ENCODE data around the gene SGIP1.
"Not testable (repeated sequence)": the region's sequence is repeated elsewhere in the genome, so short reads cannot be mapped to it uniquely, and the experiment has no call there.

SGIP1 gene

DNA sequence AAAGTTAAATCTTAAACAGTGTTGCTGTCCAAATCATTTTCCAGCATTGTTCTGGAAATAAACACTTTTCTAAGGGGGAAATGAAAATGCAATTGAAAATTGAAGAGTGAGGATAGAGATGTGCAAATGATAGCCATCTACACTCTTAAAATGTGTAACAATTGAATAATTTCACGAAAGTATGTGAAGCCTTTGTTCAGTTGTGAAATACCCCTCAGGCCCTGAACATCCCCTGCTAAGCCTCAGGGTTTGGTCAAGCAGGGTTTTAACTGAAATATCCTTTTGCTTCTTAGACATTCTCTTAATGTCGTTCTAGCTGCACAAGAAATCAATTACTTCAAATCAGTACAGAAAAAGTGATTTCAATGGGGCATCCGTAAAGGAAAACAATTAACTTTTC, 152.5 kb downstream of the SGIP1 start:
- no peak for DNase-seq

DNA sequence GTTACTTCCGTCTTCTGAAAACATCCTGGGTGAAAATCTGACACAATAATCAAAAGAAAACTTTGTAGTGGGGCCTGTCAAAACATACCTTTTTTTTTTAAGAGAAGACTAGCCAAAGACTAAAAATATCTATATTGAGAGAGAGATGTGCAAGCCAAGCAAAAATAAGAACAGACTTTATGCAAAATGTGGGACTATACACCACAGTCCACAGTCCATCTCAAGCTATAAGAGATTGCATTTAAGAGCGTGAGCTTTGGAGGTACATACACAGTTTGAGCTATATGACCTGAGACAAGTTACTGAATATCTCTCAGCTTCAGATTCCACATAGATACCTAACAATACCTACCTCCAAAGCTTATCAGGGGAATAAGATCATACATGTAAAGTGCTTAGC, 153.4 kb downstream of the SGIP1 start:
- DNase-seq, result no peak

DNA sequence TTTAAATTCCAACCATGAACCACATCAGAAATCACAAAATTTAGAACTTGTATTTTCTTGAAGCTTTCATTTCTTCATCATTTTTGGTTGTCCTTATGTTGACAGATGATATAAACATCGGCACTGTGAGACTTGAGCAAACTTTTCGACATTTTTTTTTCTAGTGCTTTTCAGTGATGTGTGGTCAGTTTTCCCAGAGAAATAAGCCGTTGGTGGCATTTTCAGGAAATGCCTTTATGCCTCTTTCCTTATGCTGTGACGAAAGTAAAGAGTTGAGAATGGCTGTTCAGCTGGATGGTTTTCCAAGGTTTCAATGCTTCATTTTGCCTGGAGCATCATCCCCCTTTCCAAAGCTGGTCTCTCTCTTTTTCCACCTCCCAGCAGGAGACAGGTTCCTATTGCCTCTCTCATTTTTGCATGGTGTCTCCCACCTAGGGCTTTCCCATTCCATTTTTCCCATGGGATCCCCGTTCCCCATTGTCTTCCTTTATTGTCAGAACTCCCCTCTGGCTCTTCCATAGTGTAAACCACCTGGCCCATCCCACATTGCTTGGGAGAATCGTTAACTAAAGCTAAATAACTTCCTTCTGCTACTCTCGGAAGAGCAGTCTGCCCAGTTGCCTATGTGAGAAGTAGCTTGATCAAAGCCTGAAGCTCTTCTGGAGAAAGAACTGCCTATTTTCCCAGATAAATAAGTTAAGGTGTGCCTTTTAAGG, 156.9 kb downstream of the SGIP1 start:
- no peak for DNase-seq

DNA sequence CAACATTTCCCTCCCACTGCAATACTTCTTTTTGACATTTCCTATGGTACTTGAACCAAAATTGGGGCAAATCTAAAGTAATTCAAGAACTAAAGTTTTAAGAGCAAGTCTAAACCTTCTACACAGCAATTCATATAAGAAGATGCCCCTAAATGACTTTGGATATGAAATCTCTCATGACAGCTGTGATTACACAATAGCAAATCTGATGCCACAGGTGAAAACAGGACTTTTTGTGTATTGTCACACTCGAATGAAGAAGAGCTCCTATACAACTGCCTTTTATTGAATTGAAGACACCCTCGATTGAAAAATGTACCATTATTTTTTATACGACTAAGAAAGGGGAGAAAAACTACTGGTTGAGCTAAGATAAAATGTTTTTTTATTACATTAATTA, 158.7 kb downstream of the SGIP1 start:
- DNase-seq, result no peak

DNA sequence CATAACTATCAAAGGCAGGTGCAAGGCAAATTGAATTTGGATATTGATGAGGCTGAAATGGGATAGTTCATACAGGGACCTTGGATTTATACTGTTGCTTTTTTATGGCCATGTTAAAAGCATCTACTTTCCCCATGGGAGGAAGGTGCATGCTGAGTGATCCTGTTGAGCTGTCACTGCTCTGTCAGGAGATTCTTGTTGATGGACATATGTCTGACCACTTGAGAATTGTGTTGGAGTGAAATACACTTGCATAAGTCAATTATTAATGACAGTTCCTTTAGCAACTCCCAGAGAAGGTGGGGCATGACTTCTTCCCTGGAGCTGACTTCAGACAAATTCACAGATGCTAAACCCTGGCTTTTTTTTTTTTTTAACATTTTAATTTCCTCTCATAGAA, 159.9 kb downstream of the SGIP1 start:
- DNase-seq, result no peak

DNA sequence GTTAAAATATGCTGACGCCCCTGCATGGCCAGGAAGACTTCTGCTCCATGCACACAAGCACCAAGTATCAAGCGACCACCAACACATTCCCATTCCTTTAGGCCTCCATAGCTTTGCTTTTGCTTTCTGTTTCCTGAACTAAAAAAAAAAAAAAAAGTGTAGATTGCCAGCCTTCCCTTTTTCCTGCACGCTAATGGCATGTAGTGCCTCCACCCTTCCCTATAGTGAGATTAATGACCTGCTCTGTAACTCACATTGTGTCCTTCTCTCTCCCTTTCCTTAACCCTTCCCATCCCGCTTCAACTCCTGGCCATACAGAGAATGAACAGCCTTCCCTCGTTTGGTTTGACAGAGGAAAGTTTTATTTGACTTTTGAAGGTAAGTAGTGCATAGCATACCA, 161.2 kb downstream of the SGIP1 start:
- DNase-seq, result no peak

DNA sequence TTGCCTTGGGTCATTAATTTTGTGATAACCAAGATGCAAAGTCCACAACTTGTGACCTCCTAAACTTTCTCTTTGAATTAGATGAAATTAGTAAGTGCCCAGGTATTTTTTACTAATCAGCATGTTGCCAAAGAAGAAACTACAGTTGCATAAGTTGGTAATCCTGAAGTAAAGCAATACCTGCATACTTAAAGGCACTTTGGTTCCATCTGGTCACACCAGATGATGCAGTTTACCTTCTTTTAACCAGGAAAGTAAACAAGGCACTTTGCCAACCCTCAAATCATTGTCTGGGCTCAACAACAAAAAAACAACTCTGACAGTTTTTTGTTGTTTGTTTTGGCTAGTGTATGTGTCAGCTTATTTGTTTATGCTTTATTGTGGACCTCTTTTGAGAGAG, 162.8 kb downstream of the SGIP1 start:
- no peak for DNase-seq

DNA sequence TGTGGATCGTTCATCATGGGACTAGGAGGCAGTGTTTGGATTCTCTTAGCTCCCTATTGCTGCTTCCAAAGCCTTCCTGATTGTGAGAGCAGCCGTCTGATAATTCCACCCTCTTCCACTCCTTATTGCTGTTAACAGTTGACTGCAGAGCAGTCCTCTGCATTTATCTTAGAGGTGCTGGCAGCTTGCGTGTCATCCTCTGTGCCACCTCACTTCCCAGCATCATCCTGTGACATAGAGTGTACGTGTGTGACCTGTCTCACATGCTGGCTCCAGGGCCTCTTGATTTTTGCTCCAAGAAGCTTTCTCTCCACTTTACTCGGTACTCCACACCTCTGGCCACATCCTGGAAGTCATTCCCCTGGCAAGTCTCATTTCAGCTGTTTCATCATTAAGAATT, 165.3 kb downstream of the SGIP1 start:
- no peak for DNase-seq

DNA sequence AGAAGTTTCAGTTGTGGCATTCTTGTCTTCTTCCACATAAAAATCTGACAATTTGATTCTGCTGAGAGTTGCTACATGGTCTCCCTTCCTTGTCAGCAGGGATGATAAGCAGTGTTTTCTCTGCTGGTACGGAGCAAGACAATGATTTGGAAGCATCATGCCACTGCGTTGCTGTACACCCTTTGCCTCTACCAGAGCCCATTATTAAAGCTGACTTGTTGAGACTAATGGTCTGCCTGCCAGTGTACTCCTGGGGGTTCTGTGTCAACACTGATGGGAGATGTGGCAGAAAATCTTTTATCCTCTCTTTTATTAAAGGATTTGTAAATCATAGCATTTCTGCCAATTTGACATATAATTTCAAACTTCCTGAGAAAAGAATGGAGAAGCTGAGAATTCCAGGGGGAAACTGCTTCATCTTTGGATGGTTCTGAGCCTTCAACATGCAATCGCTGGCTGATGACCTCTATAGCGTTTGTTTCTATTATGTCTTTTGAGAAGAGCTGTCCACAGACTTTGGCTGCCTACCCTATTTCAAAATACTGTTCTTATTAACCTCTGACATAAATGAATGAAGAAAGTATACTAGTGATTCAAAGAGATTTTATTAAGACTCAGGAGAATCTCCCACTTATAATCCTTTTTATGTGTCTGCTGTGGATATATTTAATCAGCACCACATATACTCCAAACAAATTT, 170.4 kb downstream of the SGIP1 start:
- no peak for DNase-seq

DNA sequence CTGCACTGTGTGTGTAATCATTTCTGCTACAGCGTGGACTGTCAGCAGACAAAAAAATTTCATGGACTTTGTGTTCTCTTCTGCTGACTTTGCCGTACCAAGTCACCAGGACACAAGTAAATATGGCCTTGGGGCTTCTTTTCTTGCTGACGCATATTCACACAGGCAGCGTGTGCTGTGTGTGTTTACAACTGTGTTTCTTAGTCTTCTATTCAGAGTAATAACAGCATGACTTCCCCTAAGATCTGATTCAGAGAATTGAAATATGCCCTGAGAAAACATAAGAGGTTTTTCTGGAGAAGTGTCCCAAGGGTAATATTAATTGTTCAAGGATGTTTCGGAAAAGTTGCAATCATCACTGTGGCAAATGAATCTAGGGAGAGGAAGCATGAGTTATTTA, 171.2 kb downstream of the SGIP1 start:
- DNase-seq, result no peak

DNA sequence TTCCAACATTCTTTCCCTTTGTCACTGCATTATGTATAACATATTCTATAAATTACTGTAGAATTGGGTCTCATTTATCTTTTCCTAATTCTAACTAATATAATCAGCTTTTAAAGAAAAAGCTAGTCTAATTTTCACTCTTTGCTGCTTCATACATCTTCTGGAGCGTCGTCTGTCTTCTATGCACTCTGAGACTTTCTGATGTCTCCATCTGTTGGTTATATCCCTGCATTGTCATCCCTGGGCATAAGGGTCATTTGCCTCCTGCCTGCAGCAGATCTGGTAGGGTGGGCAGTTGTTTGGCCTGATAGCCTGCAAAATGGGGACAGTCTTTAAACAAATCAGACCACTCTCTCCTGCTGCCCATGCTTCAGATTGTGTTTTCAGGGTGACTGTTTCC, 177.5 kb downstream of the SGIP1 start:
- peak; percentile 8 for DNase-seq

DNA sequence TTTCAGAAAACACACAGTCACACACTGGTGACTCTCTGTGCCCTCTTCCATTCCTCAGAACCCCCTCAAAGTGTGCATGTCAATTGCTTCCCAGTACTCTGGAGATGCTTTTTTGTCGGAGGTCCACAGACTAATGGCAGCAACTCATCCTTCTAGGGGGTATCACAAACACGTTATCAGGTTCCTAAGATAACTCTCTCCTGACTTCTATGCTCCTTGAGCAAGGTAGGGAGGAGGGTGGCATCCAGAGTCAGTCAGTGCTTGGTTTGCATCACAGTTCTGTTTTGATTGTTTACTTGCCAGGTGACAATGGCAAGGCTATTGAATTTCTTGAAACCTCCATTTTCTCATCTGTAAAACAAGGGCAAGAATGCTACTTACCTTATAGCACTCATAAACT, 178.9 kb downstream of the SGIP1 start:
- peak; percentile 8 for DNase-seq

DNA sequence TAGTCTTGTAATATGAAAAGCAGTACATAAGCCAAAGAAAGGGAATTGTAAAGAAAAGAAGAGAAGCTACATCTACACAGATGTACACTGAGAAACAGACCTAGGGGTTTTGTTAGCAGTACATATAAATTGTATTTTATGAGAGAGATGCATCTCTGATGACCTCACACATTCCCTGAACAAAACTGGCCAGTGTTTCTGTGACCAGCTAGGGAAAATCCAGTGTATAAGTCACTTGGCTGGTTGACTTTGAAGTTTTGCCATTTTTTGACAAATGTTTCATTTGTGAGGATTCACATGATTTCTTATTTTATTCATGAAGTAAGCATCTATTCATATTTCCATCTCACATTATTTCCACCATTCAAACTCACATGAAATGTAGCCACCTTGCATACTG, 190.0 kb downstream of the SGIP1 start:
- DNase-seq, result peak; percentile 5

DNA sequence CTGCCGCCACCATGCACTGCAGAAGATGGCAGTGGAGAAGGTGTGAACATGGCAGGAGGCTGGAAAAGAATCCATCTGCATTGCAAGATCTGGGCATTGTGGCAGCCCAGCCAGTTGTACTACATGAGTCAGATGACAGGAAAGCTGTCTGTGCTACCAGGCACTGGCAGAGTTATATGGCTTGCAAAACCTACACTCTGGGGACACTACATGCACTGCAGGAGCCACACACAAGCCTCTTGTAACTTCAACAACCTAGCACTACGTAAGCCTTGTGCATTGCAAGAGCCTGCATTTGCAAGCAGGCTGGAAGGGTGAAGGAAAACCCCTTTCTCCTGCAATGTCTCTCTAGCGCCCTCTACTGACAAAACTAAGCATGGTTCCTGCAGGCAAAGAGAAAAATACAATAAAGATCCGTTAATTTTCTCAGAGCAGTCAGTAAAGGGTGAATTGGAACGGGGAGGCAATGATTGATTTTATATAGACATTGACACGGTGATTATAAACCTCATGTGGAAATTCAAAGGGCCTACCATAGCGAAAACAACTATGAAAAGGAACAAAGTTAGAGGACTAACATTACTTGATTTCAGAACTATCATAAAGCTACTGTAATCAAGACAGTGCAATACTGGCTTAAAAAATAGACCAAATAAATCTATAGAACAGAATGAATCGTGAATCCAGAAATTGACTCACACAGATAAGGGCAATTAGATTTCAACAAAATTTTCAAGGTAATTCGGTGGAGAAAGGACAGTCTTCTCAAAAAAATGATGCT, 192.1 kb downstream of the SGIP1 start:
- DNase-seq, result peak; percentile 70

DNA sequence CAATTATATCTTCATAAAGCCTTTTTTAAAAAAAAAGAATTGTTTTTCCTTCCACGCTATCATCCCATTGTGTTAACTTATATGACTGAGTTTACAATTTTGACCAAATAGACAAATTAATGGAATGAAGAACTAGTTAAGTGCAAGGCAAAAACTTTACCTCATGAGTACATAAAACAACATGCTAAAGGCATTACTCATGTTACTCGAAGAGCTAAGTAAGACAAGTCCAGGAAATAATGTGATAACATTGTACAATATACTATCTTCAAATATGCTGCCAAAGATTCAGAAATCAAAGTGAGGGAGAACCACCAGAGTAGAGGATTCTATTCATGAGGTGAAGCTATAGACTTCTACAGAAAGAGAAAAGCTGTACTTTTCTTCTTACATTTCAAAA, 194.1 kb downstream of the SGIP1 start:
- no peak for DNase-seq

DNA sequence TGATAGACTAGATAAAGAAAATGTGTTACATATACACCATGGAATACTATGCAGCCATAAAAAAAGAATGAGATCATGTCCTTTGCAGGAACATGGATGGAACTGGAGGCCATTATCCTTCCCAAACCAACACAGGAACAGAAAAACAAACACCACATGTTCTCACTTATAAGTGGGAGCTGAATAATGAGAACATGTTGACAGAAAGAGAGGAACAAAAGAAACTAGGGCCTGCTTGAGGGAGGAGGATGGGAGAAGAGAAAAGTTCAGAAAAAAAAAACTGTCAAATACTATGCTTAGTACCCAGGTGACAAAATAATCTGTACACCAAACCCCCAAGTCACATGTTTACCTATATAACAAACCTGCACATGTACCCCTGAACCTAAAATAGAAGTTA, 194.8 kb downstream of the SGIP1 start:
- DNase-seq, result not testable (repeated sequence)

DNA sequence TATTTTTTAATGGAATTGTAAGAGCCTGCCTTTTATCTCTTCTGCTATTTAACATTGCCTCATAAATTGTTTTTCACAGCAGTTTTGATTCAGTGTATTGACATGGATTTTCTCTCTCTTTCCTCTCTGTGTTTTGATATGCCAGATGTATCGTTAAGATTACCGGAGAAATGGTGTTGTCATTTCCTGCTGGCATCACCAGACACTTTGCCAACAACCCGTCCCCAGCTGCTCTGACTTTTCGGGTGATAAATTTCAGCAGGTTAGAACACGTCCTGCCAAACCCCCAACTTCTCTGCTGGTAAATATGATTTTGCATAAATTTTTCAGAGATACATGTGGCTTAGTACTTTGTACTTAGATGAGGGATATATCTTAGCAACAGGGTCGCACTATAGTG, 195.2 kb downstream of the SGIP1 start:
- DNase-seq, result no peak

DNA sequence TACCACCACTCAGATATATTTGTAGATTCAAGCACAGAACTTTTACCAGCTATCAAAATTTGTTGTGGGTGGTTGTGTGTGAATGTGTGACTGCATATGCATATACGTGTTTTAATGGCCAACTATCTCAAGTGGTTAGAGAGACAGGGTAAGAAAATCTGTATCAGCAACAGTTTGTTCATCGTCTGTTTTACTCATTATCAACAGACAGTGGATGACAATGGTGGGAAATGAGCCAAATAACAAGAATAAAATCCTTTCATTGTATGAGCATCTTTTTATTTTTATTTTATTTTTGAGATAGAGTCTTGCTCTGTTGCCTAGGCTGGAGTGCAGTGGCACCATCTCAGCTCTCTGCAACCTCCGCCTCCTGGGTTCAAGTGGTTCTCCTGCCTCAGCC, 195.6 kb downstream of the SGIP1 start:
- no peak for DNase-seq

DNA sequence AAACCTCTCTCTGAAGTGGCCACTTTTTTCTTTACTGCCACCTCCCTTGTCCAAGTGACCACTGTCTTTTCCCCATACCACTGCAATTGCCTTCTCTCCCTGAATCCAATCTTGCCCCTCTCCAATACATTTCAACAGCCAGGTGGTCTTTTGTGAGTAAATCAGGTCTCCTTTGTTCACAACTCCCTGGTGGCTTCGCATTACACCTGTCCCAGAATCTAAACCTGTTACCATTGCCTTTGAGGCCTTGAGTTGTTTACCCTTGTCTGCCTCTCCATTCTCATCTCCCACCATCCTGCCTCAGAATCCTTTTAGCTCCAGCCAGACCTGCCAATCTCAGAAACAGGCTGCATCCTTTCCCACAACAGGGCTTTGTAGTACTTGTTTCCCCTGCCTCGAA, 196.5 kb downstream of the SGIP1 start:
- DNase-seq, result no peak

DNA sequence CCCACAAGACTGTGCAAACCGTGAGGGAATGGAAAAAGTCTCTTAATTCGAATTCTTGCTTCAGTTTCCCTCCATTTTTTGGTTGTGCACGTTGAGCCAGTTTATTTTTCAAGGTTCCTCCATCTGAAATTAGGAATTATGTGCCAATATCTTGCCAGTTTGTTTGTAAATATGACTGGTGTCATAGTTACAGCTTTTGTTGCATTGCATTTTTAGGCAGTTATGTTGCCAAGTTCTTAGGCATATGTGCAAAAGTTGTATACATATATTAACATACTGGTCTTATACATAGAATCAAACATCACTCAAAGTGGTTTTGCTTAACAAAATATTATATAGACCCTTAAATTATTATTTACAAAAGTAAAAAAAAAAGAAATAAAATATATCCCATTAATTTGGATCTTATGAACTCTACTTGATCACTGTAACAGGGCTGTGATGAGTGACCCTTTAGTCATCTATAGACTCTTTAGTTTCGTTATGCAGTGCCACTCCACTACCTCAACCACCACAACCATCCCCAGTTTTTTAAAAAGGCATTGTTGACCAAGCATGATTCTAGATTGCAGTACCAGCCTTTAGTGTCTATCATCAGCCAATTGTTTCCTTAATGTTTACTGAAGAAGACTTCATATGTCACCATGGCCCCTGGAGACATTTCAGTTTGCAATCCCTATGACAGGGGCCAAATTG, 197.4 kb downstream of the SGIP1 start:
- no peak for DNase-seq

DNA sequence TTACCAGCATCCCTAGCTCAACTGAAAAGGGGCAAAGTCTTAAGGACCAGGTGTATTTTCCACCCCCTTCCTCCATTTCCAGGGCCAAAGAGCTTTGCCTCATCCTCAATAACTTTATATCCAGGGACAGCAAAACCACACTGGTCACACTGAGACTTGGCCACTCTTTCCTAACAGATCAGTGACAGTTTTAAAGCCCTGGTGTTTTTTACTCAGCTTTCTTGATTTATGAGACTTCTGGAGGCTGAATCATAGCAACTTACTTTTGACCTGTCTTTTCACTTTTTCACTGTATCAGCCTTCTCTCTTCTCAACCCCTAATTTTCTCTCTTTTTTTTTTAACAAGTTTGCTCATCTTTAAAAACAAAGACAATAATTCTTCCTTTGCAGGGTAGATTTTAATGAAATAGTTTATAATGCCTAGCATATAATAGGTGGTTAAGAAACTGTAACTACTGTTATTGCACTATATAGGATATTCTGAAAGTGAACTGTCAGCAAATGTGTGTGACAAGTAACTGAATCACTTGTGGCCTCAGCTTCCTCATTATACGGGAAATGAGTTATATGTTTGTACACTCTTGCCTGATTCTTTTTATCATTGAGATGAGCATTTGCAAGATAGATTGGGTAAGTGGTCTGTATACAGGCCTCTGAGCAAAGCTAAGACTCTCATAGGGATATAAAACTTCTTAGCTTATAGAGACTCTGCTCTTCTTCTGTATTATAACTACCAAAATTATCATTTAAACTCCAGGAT, 198.6 kb downstream of the SGIP1 start:
- no peak for DNase-seq

DNA sequence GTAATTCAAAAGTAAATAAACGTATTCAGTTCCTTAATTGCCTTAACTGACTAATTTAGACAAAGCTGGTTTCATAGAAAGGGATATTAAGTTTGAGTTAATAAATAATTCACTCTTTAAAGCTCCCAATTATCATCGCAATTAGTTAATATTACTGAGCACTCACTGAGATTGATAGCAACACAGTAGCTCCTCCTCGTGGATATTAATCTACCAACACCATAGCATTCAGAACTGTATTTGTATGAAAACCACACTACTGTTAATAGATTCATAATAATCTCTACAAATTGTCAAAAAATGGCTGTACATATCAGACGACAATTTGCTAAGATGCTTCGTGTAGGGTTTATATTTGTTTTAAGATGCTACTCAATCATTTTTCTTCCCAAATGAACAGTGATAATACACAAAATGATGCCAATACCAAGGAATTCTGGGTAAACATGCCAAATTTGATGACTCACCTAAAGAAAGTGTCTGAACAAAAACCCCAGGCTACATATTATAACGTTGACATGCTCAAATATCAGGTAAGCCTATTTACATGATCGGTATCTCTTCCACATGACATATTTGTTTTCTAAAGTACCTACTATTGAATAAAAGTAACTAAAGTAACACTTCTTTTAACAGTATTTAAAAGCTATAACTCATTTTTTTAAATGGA, 199.5 kb downstream of the SGIP1 start:
- DNase-seq, result no peak
